ENCODE data around the gene RAD51AP2. TPM values are rescaled to one million over a fixed set of nuclear protein-coding genes. Genes with fewer than 3 reads are reported as not detected.

RAD51AP2 gene
- total and polyA plus RNA-seq, 2 of the 13 experiments (the other 11 are each of a cell fraction or from before 2014, with no cell fraction given): 0.11 to 0.12 TPM

DNA sequence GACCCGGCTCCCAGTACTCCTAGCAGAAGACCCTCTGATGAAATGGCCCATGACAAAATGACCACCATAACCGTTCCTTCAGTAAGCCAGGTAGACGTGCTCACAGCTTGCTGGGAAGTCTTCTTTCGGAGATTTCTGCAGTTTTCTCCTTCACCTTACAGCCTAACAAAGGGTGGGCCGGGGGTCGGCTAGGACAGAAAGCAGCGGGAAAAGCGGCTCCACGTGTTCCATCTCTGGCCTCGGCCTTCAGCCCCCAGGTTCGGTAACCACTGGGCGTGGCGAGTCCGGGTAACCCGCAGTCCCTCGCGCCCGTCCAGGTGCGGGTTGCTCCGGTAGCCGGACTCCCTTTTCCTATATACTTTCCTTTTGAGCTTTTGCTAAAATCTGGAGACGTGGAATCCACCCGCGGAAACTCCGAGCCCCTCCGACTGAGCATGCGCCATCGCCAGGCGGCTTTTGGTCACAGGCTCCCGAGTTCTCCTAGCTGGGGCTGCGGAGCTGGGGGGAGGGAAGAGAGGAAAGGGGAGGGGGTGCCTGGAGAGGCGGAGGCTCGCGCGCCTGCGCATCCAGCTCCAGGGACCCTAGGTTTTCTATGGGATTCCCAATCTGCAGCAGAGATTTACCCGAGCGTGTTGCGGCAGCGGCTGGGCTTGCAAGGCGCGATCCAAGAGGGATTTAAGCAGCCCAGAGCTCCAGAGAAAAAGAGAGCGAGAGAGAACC lies 22.0 kb upstream of the RAD51AP2 start, which contains the start of gene VSNL1 (continued):
- TF ChIP-seq, protein P1, sequence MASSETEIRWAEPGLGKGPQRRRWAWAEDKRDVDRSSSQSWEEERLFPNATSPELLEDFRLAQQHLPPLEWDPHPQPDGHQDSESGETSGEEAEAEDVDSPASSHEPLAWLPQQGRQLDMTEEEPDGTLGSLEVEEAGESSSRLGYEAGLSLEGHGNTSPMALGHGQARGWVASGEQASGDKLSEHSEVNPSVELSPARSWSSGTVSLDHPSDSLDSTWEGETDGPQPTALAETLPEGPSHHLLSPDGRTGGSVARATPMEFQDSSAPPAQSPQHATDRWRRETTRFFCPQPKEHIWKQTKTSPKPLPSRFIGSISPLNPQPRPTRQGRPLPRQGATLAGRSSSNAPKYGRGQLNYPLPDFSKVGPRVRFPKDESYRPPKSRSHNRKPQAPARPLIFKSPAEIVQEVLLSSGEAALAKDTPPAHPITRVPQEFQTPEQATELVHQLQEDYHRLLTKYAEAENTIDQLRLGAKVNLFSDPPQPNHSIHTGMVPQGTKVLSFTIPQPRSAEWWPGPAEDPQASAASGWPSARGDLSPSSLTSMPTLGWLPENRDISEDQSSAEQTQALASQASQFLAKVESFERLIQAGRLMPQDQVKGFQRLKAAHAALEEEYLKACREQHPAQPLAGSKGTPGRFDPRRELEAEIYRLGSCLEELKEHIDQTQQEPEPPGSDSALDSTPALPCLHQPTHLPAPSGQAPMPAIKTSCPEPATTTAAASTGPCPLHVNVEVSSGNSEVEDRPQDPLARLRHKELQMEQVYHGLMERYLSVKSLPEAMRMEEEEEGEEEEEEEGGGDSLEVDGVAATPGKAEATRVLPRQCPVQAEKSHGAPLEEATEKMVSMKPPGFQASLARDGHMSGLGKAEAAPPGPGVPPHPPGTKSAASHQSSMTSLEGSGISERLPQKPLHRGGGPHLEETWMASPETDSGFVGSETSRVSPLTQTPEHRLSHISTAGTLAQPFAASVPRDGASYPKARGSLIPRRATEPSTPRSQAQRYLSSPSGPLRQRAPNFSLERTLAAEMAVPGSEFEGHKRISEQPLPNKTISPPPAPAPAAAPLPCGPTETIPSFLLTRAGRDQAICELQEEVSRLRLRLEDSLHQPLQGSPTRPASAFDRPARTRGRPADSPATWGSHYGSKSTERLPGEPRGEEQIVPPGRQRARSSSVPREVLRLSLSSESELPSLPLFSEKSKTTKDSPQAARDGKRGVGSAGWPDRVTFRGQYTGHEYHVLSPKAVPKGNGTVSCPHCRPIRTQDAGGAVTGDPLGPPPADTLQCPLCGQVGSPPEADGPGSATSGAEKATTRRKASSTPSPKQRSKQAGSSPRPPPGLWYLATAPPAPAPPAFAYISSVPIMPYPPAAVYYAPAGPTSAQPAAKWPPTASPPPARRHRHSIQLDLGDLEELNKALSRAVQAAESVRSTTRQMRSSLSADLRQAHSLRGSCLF (CRISPR knock-in tag; IDR thresholded peaks at IDR 0.05; ENCODE audit: borderline replicate concordance): peak; percentile 97
- TF ChIP-seq, protein P2, sequence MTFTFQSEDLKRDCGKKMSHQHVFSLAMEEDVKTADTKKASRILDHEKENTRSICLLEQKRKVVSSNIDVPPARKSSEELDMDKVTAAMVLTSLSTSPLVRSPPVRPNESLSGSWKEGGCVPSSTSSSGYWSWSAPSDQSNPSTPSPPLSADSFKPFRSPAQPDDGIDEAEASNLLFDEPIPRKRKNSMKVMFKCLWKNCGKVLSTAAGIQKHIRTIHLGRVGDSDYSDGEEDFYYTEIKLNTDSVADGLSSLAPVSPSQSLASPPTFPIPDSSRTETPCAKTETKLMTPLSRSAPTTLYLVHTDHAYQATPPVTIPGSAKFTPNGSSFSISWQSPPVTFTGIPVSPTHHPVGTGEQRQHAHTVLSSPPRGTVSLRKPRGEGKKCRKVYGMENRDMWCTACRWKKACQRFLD (CRISPR knock-in tag; IDR thresholded peaks at IDR 0.05; ENCODE audit: borderline replicate concordance): peak; percentile 92; the same call in 1 of the 2 replicates
- TF ChIP-seq, protein P3, sequence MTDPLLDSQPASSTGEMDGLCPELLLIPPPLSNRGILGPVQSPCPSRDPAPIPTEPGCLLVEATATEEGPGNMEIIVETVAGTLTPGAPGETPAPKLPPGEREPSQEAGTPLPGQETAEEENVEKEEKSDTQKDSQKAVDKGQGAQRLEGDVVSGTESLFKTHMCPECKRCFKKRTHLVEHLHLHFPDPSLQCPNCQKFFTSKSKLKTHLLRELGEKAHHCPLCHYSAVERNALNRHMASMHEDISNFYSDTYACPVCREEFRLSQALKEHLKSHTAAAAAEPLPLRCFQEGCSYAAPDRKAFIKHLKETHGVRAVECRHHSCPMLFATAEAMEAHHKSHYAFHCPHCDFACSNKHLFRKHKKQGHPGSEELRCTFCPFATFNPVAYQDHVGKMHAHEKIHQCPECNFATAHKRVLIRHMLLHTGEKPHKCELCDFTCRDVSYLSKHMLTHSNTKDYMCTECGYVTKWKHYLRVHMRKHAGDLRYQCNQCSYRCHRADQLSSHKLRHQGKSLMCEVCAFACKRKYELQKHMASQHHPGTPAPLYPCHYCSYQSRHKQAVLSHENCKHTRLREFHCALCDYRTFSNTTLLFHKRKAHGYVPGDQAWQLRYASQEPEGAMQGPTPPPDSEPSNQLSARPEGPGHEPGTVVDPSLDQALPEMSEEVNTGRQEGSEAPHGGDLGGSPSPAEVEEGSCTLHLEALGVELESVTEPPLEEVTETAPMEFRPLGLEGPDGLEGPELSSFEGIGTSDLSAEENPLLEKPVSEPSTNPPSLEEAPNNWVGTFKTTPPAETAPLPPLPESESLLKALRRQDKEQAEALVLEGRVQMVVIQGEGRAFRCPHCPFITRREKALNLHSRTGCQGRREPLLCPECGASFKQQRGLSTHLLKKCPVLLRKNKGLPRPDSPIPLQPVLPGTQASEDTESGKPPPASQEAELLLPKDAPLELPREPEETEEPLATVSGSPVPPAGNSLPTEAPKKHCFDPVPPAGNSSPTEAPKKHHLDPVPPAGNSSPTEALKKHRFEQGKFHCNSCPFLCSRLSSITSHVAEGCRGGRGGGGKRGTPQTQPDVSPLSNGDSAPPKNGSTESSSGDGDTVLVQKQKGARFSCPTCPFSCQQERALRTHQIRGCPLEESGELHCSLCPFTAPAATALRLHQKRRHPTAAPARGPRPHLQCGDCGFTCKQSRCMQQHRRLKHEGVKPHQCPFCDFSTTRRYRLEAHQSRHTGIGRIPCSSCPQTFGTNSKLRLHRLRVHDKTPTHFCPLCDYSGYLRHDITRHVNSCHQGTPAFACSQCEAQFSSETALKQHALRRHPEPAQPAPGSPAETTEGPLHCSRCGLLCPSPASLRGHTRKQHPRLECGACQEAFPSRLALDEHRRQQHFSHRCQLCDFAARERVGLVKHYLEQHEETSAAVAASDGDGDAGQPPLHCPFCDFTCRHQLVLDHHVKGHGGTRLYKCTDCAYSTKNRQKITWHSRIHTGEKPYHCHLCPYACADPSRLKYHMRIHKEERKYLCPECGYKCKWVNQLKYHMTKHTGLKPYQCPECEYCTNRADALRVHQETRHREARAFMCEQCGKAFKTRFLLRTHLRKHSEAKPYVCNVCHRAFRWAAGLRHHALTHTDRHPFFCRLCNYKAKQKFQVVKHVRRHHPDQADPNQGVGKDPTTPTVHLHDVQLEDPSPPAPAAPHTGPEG (CRISPR knock-in tag; IDR thresholded peaks at IDR 0.05): peak; percentile 91
- TF ChIP-seq ZNF331 (CRISPR knock-in tag; IDR thresholded peaks at IDR 0.05): peak; percentile 65; the same call in 1 of the 2 replicates
- TF ChIP-seq, protein P4, sequence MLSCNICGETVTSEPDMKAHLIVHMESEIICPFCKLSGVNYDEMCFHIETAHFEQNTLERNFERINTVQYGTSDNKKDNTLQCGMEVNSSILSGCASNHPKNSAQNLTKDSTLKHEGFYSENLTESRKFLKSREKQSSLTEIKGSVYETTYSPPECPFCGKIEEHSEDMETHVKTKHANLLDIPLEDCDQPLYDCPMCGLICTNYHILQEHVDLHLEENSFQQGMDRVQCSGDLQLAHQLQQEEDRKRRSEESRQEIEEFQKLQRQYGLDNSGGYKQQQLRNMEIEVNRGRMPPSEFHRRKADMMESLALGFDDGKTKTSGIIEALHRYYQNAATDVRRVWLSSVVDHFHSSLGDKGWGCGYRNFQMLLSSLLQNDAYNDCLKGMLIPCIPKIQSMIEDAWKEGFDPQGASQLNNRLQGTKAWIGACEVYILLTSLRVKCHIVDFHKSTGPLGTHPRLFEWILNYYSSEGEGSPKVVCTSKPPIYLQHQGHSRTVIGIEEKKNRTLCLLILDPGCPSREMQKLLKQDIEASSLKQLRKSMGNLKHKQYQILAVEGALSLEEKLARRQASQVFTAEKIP (CRISPR knock-in tag; IDR thresholded peaks at IDR 0.05; ENCODE audit: borderline replicate concordance): no peak
- TF ChIP-seq CEBPB (IDR thresholded peaks at IDR 0.05; ENCODE audit: borderline replicate concordance, low read depth, low read length): no peak
- peak; percentile 88; the same call in 1 of the 2 replicates for TF ChIP-seq ZNF232 (CRISPR knock-in tag; IDR thresholded peaks at IDR 0.05; ENCODE audit: borderline replicate concordance)
- no peak for TF ChIP-seq ZNF530 (CRISPR knock-in tag; IDR thresholded peaks at IDR 0.05; ENCODE audit: low read depth)
- peak; percentile 78 for TF ChIP-seq HDAC2 (CRISPR knock-in tag; IDR thresholded peaks at IDR 0.05)
- TF ChIP-seq, protein P5, sequence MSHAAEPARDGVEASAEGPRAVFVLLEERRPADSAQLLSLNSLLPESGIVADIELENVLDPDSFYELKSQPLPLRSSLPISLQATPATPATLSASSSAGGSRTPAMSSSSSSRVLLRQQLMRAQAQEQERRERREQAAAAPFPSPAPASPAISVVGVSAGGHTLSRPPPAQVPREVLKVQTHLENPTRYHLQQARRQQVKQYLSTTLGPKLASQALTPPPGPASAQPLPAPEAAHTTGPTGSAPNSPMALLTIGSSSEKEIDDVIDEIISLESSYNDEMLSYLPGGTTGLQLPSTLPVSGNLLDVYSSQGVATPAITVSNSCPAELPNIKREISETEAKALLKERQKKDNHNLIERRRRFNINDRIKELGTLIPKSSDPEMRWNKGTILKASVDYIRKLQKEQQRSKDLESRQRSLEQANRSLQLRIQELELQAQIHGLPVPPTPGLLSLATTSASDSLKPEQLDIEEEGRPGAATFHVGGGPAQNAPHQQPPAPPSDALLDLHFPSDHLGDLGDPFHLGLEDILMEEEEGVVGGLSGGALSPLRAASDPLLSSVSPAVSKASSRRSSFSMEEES (CRISPR knock-in tag; IDR thresholded peaks at IDR 0.05): peak; percentile 85

Data from HepG2 (cell line).